WTC11 (cell line): ENCODE results near the gene IL16. TPM values are rescaled to one million over a fixed set of nuclear protein-coding genes. Genes with fewer than 3 reads are reported as not detected.

ENCODE experiments used
- ATAC-seq: fragments of 200-7000 bp; cut with Tn5 transposase; 2 replicates; pipeline ENCODE4 v1.10.0; 2021; ENCODE audit warnings: mild to moderate bottlenecking, moderate library complexity
- CTCF ChIA-PET: fragments of 300-600 bp; sonication (Branson Sonifier 250); formaldehyde crosslinking; loops from one replicate; lab custom pipeline; 2021; ENCODE audit warnings: antibody characterized with exemption; lab: Charles Lee
- POLR2A ChIA-PET: fragments of 350-600 bp; sonication (Branson Sonifier 250); formaldehyde crosslinking; loops from one replicate; lab custom pipeline; 2021; ENCODE audit warnings: antibody characterized with exemption; lab: Charles Lee
- DNase-seq: peaks from one replicate; pipeline ENCODE4 v3.0.0; 2021; ENCODE audit warnings: low spot score
- H3K27ac Mint-ChIP-seq: 2 replicates; pipeline ENCODE4 v1.8.0; 2021; ENCODE audit warnings: mixed read lengths
- H3K27me3 Mint-ChIP-seq: 2 replicates; pipeline ENCODE4 v1.8.0; 2021; ENCODE audit warnings: low read depth, mild to moderate bottlenecking, moderate library complexity, mixed read lengths
- H3K36me3 Mint-ChIP-seq: 2 replicates; pipeline ENCODE4 v1.8.0; 2021; ENCODE audit warnings: mixed read lengths
- H3K4me1 Mint-ChIP-seq: 2 replicates; pipeline ENCODE4 v1.8.0; 2022; ENCODE audit warnings: mixed read lengths
- H3K4me3 Mint-ChIP-seq: 2 replicates; pipeline ENCODE4 v1.8.0; 2021; ENCODE audit warnings: mild to moderate bottlenecking, moderate library complexity, mixed read lengths
- H3K9me3 Mint-ChIP-seq: 2 replicates; pipeline ENCODE4 v1.8.0; 2021; ENCODE audit warnings: mixed read lengths
- ARID4B ChIP-seq: sonication (generic); formaldehyde crosslinking; IDR thresholded peaks from 2 replicates; pipeline ENCODE4 v1.8.0; 2023; ENCODE audit warnings: missing genetic modification reagents, mild to moderate bottlenecking, borderline replicate concordance
- CREM ChIP-seq: sonication (generic); formaldehyde crosslinking; IDR thresholded peaks from 2 replicates; pipeline ENCODE4 v1.8.1; 2022; ENCODE audit warnings: mild to moderate bottlenecking, missing genetic modification reagents, moderate library complexity
- EMX1 ChIP-seq: fragments of 250-450 bp; sonication (Bioruptor Pico); IDR thresholded peaks from 2 replicates; pipeline ENCODE4 v1.8.0; 2021; ENCODE audit warnings: mild to moderate bottlenecking
- FOXJ3 ChIP-seq: sonication (generic); formaldehyde crosslinking; IDR thresholded peaks from 2 replicates; pipeline ENCODE4 v1.9.0; 2021; ENCODE audit warnings: missing genetic modification reagents, mild to moderate bottlenecking, borderline replicate concordance
- FOXK1 ChIP-seq: sonication (generic); formaldehyde crosslinking; IDR thresholded peaks from 2 replicates; pipeline ENCODE4 v1.8.0; 2022; ENCODE audit warnings: mild to moderate bottlenecking, moderate library complexity, missing genetic modification reagents
- FOXP1 ChIP-seq: sonication (generic); formaldehyde crosslinking; IDR thresholded peaks from 2 replicates; pipeline ENCODE4 v1.8.0; 2022; ENCODE audit warnings: missing genetic modification reagents, mild to moderate bottlenecking, moderate library complexity, borderline replicate concordance
- GTF2I ChIP-seq: fragments of 250-450 bp; sonication (Bioruptor Pico); conservative IDR thresholded peaks from 2 replicates; pipeline ENCODE4 v1.4.0; 2021; ENCODE audit warnings: mild to moderate bottlenecking
- IRF2 ChIP-seq: sonication (generic); formaldehyde crosslinking; IDR thresholded peaks from 2 replicates; pipeline ENCODE4 v1.8.0; 2022; ENCODE audit warnings: low read depth, missing genetic modification reagents, borderline replicate concordance
- MXD4 ChIP-seq: fragments of 250-450 bp; sonication (Bioruptor Pico); IDR thresholded peaks from 2 replicates; pipeline ENCODE4 v1.8.0; 2021; ENCODE audit warnings: mild to moderate bottlenecking, moderate library complexity, borderline replicate concordance
- MYBL2 ChIP-seq: sonication (generic); formaldehyde crosslinking; IDR thresholded peaks from 2 replicates; pipeline ENCODE4 v1.8.1; 2023; ENCODE audit warnings: mild to moderate bottlenecking, moderate library complexity, missing genetic modification reagents
- NFYB ChIP-seq: sonication (generic); formaldehyde crosslinking; conservative IDR thresholded peaks from 2 replicates; pipeline ENCODE4 v1.8.0; 2022; ENCODE audit warnings: low read depth, missing genetic modification reagents
- STAT6 ChIP-seq: sonication (generic); formaldehyde crosslinking; conservative IDR thresholded peaks from 2 replicates; pipeline ENCODE4 v1.8.1; 2023; ENCODE audit warnings: mild to moderate bottlenecking, low read depth, missing genetic modification reagents, moderate library complexity
- TCF7 ChIP-seq: sonication (generic); formaldehyde crosslinking; IDR thresholded peaks from 2 replicates; pipeline ENCODE4 v1.8.0; 2022; ENCODE audit warnings: mild to moderate bottlenecking, low read depth, missing genetic modification reagents, moderate library complexity
- ZBTB21 ChIP-seq: sonication (generic); formaldehyde crosslinking; IDR thresholded peaks from 2 replicates; pipeline ENCODE4 v1.8.1; 2023; ENCODE audit warnings: mild to moderate bottlenecking, missing genetic modification reagents, borderline replicate concordance
- ZNF138 ChIP-seq: sonication (generic); formaldehyde crosslinking; conservative IDR thresholded peaks from 2 replicates; pipeline ENCODE4 v1.8.1; 2022; ENCODE audit warnings: mild to moderate bottlenecking, moderate library complexity, missing genetic modification reagents
- ZNF219 ChIP-seq: sonication (generic); formaldehyde crosslinking; IDR thresholded peaks from 2 replicates; pipeline ENCODE4 v1.8.0; 2023; ENCODE audit warnings: missing genetic modification reagents, mild to moderate bottlenecking, borderline replicate concordance
- ZNF671 ChIP-seq: fragments of 250-450 bp; sonication (Bioruptor Pico); IDR thresholded peaks from 2 replicates; pipeline ENCODE4 v1.8.0; 2021; ENCODE audit warnings: mild to moderate bottlenecking
- total RNA-seq: library from RNA; stranded (reverse); gene quantifications from 3 replicates; pipeline ENCODE4 v1.2.3, GENCODE V29; 2021
- TF ChIP-seq, protein P1 (sequence below): sonication (generic); formaldehyde crosslinking; IDR thresholded peaks from 2 replicates; pipeline ENCODE4 v1.8.0; 2022; ENCODE audit warnings: mild to moderate bottlenecking, missing genetic modification reagents
- TF ChIP-seq, protein P2 (sequence below): sonication (generic); formaldehyde crosslinking; IDR thresholded peaks from 2 replicates; pipeline ENCODE4 v1.8.0; 2022; ENCODE audit warnings: mild to moderate bottlenecking, missing genetic modification reagents
- TF ChIP-seq, protein P3 (sequence below): sonication (generic); formaldehyde crosslinking; IDR thresholded peaks from 2 replicates; pipeline ENCODE4 v1.8.1; 2023; ENCODE audit warnings: mild to moderate bottlenecking, missing genetic modification reagents

IL16 gene
- total RNA-seq, 1 experiment from 2014 or later: 0.61 TPM

- no peak for TF ChIP-seq FOXJ3 (CRISPR knock-in tag)
- no peak for TF ChIP-seq IRF2 (CRISPR knock-in tag)
- TF ChIP-seq EMX1: no peak
- TF ChIP-seq ZNF219 (CRISPR knock-in tag): no peak
- no peak for TF ChIP-seq STAT6 (CRISPR knock-in tag)
- TF ChIP-seq FOXP1 (CRISPR knock-in tag): no peak
- TF ChIP-seq, all 79 proteins: peak for 0
Measured at GRCh38 chr15:81279621-81280485, 83.2 kb downstream of the IL16 start (continued).

GRCh38 chr15:81280696-81281455 lies 84.2 kb downstream of the IL16 start:
- peaks cover 5% of the 10 kb centered on the region for H3K27me3 Mint-ChIP-seq
- CTCF ChIA-PET: interaction anchor here (0.7 to 4.3 kb wide), 5 partner anchors 9 to 130 kb away, joined by 3 to 23 read pairs (median 4); no protein-coding TSS in a partner anchor
- H3K4me3 Mint-ChIP-seq: no peak overlapping the region
- TF ChIP-seq MXD4 (CRISPR knock-in tag) (no peak), ZNF138 (no peak)
- ATAC-seq (no peak), DNase-seq (no peak)
- H3K9me3 Mint-ChIP-seq: peaks cover 32% of the 10 kb centered on the region
- H3K4me1 Mint-ChIP-seq: no peaks in the 10 kb centered on the region
- peaks cover 19% of the 10 kb centered on the region for H3K36me3 Mint-ChIP-seq
- POLR2A ChIA-PET: no interaction called here
- H3K27ac Mint-ChIP-seq: no peak overlapping the region

GRCh38 chr15:81281456-81281735 lies 84.7 kb downstream of the IL16 start:
- DNase-seq (no peak), ATAC-seq (no peak)
- ChIA-PET CTCF (interaction anchor here (1.3 to 4.3 kb wide), 2 partner anchors 15 to 119 kb away, joined by 4 to 23 read pairs; no protein-coding TSS in a partner anchor), POLR2A (no interaction called here)
- peaks cover 19% of the 10 kb centered on the region for H3K36me3 Mint-ChIP-seq
- no peak overlapping the region for H3K4me3 Mint-ChIP-seq
- H3K27ac Mint-ChIP-seq: no peak overlapping the region
- peaks cover 27% of the 10 kb centered on the region for H3K9me3 Mint-ChIP-seq
- peaks cover 5% of the 10 kb centered on the region for H3K27me3 Mint-ChIP-seq
- H3K4me1 Mint-ChIP-seq: no peaks in the 10 kb centered on the region
- TF ChIP-seq, protein P1, sequence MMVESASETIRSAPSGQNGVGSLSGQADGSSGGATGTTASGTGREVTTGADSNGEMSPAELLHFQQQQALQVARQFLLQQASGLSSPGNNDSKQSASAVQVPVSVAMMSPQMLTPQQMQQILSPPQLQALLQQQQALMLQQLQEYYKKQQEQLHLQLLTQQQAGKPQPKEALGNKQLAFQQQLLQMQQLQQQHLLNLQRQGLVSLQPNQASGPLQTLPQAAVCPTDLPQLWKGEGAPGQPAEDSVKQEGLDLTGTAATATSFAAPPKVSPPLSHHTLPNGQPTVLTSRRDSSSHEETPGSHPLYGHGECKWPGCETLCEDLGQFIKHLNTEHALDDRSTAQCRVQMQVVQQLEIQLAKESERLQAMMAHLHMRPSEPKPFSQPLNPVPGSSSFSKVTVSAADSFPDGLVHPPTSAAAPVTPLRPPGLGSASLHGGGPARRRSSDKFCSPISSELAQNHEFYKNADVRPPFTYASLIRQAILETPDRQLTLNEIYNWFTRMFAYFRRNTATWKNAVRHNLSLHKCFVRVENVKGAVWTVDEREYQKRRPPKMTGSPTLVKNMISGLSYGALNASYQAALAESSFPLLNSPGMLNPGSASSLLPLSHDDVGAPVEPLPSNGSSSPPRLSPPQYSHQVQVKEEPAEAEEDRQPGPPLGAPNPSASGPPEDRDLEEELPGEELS (CRISPR knock-in tag): no peak
- TF ChIP-seq ZBTB21 (no peak), CREM (CRISPR knock-in tag) (no peak), NFYB (CRISPR knock-in tag) (no peak), ARID4B (no peak), TCF7 (no peak), GTF2I (no peak), FOXK1 (CRISPR knock-in tag) (no peak), ZNF671 (CRISPR knock-in tag) (no peak), MYBL2 (CRISPR knock-in tag) (no peak)
- TF ChIP-seq, protein P2, sequence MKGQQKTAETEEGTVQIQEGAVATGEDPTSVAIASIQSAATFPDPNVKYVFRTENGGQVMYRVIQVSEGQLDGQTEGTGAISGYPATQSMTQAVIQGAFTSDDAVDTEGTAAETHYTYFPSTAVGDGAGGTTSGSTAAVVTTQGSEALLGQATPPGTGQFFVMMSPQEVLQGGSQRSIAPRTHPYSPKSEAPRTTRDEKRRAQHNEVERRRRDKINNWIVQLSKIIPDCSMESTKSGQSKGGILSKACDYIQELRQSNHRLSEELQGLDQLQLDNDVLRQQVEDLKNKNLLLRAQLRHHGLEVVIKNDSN (CRISPR knock-in tag): no peak
- TF ChIP-seq, protein P3, sequence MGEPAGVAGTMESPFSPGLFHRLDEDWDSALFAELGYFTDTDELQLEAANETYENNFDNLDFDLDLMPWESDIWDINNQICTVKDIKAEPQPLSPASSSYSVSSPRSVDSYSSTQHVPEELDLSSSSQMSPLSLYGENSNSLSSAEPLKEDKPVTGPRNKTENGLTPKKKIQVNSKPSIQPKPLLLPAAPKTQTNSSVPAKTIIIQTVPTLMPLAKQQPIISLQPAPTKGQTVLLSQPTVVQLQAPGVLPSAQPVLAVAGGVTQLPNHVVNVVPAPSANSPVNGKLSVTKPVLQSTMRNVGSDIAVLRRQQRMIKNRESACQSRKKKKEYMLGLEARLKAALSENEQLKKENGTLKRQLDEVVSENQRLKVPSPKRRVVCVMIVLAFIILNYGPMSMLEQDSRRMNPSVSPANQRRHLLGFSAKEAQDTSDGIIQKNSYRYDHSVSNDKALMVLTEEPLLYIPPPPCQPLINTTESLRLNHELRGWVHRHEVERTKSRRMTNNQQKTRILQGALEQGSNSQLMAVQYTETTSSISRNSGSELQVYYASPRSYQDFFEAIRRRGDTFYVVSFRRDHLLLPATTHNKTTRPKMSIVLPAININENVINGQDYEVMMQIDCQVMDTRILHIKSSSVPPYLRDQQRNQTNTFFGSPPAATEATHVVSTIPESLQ (CRISPR knock-in tag): no peak
